Retina (tissue), 1 donor: ENCODE results near the gene LTBP1.
"Not testable (repeated sequence)": the region's sequence is repeated elsewhere in the genome, so short reads cannot be mapped to it uniquely, and the experiment has no call there.

Experiments
- DNase-seq: peaks from one replicate; pipeline ENCODE4 v3.0.0-alpha.2; 2016

The LTBP1 gene

GRCh38 chr2:33160191-33160590, 213.4 kb downstream of the LTBP1 start:
- DNase-seq, result no peak

- DNase-seq, result no peak
Observed at GRCh38 chr2:33166287-33166881, 219.6 kb downstream of the LTBP1 start.

GRCh38 chr2:33167622-33168245, 221.0 kb downstream of the LTBP1 start:
- DNase-seq, result no peak

- no peak for DNase-seq
Observed at GRCh38 chr2:33168425-33168824, 221.7 kb downstream of the LTBP1 start.

- DNase-seq, result no peak
Observed at GRCh38 chr2:33168922-33169321, 222.2 kb downstream of the LTBP1 start.

- not testable (repeated sequence) for DNase-seq
Observed at GRCh38 chr2:33170251-33170650, 223.5 kb downstream of the LTBP1 start.

GRCh38 chr2:33177627-33178026, 230.9 kb downstream of the LTBP1 start:
- no peak for DNase-seq

- DNase-seq, result no peak
Observed at GRCh38 chr2:33178209-33178608, 231.5 kb downstream of the LTBP1 start.

- no peak for DNase-seq
Observed at GRCh38 chr2:33180915-33181314, 234.2 kb downstream of the LTBP1 start.

GRCh38 chr2:33181466-33181865, 234.7 kb downstream of the LTBP1 start:
- DNase-seq, result no peak

GRCh38 chr2:33184041-33184440, 237.3 kb downstream of the LTBP1 start:
- DNase-seq, result no peak

- no peak for DNase-seq
Observed at GRCh38 chr2:33186937-33187336, 240.2 kb downstream of the LTBP1 start.

- no peak for DNase-seq
Observed at GRCh38 chr2:33188799-33189198, 242.0 kb downstream of the LTBP1 start.

- no peak for DNase-seq
Observed at GRCh38 chr2:33190393-33190937, 243.7 kb downstream of the LTBP1 start.

GRCh38 chr2:33195891-33196290, 249.1 kb downstream of the LTBP1 start:
- no peak for DNase-seq

- DNase-seq, result no peak
Observed at GRCh38 chr2:33196700-33197099, 249.9 kb downstream of the LTBP1 start.

GRCh38 chr2:33197198-33197938, 250.6 kb downstream of the LTBP1 start:
- peak; percentile 19 for DNase-seq

GRCh38 chr2:33202641-33203522, 256.1 kb downstream of the LTBP1 start:
- no peak for DNase-seq

GRCh38 chr2:33204945-33205344, 258.2 kb downstream of the LTBP1 start:
- no peak for DNase-seq

- no peak for DNase-seq
Observed at GRCh38 chr2:33205693-33206434, 259.1 kb downstream of the LTBP1 start.

GRCh38 chr2:33207151-33207740, 260.5 kb downstream of the LTBP1 start:
- no peak for DNase-seq

GRCh38 chr2:33208400-33208799, 261.6 kb downstream of the LTBP1 start:
- DNase-seq, result no peak
